ENCODE data around the gene BANP. TPM values are rescaled to one million over a fixed set of nuclear protein-coding genes. Genes with fewer than 3 reads are reported as not detected.
"Not testable (repeated sequence)": the region's sequence is repeated elsewhere in the genome, so short reads cannot be mapped to it uniquely, and the experiment has no call there.

BANP gene
- total RNA-seq, 1 donor from 2014 or later = 19.7 TPM

DNA sequence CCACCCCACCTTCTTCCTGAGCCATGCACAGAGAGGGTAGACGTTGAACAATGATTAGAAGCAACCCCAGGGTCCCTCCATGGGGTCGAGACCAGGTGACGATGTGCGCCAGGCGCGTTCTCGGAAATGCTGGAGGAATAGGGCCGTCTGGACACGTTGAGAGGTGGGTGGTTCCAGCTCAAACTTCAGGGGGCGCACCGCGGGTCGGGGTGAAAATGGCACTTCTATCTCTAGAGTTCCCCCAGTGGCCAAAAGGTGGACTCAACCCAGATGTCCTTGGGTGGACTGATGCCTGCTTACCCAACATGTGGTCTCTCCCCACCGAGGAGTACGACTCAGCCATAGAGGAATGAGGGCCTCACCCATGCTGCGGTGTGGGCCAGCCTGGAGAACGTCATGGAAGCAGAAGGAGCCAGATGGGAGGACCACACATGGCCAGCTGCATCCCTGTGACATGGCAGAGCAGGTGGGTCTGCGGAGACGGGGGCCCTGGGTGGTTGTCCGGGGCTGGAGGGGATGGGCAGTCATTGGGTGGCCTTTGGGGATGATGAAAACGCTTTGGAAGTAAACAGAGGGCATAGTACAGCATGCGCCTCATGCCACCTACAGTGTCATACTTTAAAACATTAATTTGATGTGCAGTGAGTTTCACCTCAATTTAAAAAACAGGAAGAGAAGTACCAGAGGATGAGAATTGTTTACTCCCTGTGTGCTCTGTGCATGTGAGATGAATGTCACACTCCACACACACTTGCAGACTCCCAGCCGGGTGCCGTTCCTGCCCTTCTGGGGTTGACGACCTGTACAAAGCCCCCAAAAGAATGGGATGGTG is 147.7 kb downstream of the BANP start:
- peak; percentile 96 for DNase-seq (ENCODE audit: low read depth)

DNA sequence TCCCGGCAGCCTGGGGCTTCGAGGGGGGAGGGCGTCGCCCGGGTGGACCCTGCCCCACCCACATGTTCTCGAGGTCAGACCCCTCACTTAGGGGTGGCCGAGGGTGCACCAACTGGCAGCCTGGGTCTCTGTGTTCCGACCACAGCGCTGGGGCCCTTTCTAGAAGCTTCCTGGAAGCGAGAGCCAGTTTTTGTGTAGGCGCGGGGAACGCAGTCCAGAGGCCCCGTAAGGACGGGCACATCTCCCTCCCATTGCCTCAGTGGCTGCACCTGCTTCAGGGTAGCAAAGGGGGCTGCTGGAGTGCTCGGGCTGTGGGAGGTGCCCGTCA is 148.3 kb downstream of the BANP start:
- DNase-seq (ENCODE audit: low read depth) = no peak

DNA sequence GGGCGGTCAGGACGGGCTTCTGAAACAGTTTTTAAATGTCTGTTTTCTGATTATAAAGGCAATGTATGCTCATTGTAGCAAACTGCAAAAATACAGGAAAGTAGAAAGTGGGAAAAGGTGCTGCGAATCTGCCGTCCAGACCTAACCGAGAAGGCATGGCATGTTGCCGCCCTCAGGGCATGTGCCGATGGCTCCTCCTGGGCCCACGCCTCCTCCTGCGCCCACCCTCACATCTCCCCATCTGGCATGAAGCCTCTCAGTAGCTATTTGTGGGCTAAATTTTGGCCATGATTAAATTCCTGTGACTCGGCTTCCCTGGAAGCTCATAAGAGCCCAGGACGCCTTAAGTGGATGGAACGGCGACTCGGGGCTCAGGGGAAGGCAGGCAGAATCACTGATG is 148.7 kb downstream of the BANP start:
- DNase-seq (ENCODE audit: low read depth) = not testable (repeated sequence)

DNA sequence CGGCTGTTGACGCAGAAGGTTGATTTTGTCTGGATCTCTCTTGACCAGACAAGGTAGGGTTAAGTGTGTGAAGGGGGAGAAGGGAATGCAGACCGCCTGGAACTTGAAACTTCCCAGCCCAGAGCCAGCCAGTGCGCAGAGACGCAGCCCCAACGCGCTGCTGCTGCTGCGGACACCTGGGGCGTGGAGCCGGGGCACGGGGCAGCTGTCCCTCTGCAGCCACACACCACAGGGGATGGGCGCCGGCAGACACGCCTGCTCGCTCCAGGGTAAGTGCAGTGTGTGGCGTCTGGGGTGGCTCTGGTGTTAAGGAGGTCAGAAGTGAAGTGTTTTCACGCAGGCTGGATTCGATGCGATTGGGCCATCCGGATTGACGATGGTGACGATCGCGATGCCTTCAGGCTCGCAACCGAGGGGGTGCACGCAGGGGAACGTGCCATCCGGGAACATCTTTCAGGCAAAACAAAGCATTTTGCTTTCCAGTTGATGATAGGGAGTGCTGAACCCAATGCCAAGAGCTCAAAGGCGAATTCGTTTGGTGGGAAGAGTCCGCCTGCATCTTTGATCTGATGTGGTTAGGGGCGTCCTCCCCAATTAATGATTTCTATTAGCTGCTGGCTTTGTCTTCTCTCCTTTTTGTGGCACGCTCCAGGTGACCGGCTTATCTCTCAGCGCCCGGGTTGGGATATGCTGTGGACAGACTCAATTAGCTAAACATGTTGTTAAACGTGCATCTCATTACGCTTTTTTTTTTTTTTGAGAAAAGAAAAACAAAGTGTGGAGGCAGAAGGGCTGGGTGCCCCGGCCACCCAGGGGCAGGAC is 149.8 kb downstream of the BANP start:
- DNase-seq (ENCODE audit: low read depth) = peak; percentile 87

DNA sequence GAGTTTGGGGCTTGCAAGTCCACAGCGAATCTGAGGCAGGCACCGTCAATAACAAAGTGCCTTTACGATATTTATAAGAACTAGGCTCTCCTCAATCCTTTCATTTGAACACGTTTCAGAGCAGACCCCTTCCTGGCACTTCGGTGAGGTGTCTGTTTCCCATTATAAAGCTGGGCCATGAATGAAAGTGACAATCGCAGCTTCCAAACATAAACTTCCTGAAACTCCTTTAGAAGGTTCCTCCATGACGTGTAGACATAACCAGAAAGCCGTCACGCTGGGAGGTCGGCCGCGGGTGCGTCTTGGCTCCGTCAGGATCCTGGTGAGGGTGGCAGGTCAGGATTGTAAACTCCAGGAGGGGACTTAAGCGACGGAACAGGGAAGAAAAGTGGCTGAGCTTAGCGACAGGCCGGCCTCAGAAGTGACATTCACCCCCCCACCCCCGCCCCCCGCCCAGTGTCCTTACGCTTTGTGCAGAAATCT is 150.4 kb downstream of the BANP start:
- DNase-seq (ENCODE audit: low read depth) = not testable (repeated sequence)

DNA sequence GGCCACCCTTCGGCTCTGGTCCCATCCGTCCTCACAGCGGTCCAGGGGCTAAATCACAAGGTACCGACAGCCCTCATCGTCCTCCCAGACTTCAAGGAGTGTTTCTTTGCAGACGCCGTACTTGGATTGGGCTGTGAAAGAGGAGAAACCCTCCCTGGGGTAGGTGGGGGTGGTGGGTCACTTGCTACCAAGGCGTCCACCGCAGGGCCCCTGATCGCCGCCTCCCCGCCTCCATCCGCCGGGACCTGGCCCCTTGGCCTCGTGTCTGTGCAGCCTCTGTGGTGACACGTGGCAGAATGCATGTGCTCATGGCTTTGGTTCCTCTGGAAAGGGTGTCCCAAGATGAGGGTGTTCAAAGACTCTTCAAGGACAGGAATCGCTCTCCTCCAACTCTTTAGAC is 151.4 kb downstream of the BANP start:
- no peak for DNase-seq (ENCODE audit: low read depth)

DNA sequence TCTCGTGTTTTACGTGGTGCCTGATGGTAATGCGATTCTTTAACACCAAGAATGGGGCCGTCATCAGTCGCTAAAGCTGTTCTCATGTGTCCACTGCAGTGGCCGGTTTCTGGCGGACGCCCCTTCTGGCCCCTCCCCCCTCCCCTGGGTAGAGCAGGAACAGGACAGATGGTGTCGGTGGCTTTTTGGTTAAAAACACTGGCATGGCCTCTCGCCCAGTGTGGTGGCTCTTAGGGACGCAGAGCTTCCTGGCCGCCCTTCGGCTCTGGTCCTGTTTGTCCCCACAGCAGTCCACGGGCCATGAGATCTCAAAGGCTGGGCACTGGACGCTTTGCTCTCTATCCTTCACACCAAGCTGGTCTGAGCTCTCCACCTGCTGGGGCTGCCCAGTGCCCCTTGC is 151.8 kb downstream of the BANP start:
- no peak for DNase-seq (ENCODE audit: low read depth)

DNA sequence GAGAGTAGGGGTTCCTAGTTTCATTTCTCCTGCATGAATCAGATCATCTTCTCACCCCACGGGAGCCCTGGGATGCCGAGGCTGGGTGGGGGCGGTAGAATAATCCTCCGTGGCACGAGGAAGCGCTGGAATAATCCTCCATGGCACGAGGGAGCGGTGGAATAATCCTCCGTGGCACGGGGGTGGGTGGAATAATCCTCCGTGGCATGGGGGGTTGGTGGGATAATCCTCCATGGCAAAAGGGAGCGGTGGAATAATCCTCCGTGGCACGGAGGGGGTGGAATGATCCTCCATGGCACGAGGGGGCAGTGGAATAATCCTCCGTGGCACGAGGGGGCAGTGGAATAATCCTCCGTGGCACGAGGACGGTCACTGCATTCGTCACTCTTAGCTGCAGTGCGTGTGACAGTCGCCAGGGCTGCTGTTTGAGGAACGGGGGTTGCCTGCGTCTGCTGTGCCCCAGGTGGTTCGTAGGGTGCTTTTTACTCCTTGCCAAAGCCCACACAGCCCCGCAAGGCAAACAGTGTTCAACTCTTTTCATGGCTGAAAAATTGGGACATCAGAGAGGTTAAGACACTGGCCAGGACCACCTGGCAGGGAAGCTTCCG is 152.5 kb downstream of the BANP start:
- DNase-seq (ENCODE audit: low read depth) = no peak

DNA sequence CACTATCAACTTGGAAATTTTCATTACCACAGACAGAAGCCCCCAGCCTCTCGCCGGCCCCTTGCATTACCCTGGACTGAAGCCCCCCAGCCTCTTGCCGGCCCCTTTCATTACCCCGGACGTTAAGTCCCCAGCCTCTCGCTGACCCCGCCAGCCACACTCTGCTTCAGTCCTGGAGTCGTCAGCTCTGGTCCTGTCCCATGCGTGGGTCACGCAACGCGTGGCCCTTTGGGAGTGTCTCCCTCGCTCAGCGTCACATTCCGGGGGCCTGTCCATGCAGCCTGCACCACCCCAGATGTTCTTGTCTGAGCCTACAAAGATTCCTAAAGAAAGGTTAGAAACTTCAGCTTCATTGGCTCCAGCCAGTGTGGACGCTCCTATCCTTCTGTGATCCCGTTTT is 153.1 kb downstream of the BANP start:
- not testable (repeated sequence) for DNase-seq (ENCODE audit: low read depth)

DNA sequence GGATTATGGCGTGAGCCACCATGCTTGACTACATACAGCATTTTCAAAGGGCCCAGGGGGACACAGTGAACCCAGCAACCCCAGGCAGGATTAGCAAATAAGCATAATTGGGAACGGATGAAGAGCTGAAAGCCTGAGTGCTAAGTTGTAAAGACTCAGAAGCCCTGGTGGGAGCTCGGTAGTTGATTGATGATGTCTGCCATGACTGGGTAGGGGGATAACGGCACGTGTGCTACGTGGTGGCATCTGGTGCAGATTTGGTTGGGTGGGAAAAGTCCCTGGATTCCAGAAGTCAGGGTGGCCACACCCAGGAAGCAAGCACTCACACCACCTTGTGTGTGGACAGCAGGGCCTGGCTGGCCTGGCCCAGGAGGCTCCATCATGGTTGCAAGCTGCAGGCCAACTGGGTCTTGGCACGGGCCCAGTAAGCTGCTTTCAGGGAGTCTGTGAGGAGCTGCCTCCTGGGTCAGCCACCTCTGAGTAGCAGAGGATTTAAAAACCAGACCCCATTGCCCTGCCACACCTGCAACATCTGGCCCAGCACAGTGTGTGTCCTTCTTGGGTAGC is 154.4 kb downstream of the BANP start:
- not testable (repeated sequence) for DNase-seq (ENCODE audit: low read depth)

DNA sequence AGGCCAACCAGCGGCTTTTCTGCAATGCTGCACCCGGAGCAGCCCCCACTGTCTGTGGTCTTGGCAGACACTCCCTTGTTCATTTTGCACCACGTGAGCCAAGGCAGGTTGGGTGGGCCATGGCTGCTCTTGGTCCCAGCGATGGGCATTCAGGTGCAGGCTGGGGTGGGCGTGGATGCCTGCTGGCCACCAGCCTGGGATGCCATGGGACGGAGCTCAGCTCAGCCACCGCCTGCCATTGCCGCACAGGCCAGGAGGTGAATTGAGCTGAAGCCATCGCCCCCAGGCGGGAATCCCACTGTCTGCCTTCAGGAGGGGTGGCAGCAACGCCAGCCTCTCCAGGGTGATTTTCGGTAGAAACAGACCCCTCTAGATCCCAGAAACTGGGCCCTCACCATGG is 155.3 kb downstream of the BANP start:
- not testable (repeated sequence) for DNase-seq (ENCODE audit: low read depth)

DNA sequence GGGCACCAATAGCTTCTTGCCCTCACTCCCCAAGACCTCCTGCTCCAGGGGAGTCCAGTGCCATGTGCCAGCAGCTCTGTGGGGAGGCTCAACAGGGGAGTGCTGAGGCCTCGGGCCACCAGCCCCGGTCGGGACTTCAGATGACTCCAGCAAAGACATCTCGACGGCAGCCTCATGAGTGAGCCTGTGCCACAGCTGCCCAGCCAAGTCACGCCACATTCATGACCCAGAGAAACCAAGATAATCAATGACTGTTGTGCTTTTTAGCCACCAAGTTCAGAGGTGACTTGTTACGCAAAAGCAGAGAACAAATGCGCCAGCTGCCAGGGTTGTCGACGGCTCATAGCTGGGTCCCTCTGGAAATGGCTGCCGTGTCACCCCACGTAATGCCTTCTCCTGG is 157.5 kb downstream of the BANP start:
- no peak for DNase-seq (ENCODE audit: low read depth)

DNA sequence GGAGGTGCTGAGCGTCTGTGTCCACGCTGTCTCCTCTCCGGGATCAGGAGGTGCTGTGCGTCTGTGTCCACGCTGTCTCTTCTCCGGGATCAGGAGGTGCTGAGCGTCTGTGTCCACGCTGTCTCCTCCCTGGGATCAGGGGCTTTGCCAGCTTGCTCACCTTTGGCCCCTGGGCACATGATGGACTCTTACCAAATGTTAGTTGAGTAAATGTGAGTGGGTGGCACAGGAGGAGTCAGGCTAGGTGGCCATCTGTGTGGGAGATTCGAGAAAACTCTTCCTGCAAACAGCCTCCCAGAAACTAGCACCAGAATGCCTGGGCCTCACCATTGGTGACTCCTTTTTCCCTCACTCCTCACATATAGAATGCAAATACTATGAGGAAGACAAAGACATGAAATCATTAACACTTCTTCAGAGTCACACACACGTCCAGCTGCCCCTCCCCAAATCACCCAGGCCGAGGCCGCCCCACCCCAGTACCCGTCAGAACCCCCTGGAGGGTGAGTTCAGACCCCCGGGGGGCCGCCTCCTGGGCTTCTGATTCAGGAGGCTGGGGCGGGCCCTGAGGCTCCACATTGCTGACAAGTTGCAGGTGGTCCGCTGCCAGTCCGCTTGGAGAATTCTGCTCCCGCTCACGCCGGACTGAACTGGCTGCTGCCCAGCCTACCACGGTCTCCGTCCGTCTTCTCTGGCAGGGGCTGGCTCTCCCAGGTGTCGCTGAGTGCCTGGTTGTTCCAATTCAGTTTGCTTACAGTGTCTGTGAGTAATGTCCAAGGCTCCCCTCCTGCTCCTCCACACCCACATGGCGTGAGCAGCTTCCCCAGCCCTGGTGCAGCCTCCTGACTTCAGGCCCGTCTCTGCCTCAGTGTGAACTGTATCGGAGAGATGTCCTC is 158.7 kb downstream of the BANP start:
- DNase-seq (ENCODE audit: low read depth) = peak; percentile 40

DNA sequence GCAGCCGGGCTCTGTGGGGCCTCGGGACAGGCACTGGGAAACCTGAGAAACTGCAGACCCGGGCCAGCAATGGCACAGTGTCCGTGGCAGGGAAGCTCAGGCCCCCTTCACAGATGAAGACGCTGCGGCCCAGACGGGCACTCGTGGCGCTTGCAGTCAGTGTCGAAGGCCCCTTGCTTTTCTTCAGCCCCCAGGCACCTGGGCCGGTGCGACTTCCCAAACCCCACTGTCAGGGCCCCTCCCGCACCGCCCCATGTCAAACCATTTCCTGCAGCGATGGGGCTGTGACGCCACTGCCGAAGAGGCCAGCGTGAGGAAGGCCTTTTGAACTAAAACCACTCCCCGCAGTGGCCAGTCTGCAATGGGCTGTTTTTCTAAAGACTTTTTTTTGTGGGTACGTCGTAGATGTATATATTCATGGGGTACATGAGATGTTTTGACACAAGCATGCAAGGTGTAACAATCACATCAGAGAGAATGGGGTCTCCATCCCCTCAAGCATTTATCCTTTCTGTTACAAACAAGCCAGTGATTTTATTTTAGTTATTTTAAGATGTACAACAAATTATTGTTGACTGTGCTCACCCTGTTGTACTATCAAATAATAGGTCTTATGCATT is 159.8 kb downstream of the BANP start:
- not testable (repeated sequence) for DNase-seq (ENCODE audit: low read depth)

DNA sequence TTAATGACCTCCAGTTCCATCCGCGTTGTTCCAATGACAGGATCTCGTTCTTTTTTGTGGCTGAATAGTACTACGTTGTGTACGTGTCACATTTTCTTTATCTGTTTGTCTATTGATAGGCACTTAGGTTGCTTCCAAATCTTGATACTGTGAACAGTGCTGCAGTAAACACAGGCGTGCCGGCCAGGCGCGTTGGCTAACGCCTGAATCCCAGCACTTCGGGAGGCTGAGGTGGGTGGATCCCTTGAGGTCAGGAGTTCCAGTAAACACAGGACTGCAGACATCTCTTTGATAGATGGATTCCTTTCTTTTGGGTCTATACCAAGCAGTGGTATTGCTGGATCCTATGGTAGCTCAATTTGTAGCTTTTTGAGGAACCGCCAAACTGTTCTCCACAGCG is 160.7 kb downstream of the BANP start:
- DNase-seq (ENCODE audit: low read depth) = not testable (repeated sequence)

DNA sequence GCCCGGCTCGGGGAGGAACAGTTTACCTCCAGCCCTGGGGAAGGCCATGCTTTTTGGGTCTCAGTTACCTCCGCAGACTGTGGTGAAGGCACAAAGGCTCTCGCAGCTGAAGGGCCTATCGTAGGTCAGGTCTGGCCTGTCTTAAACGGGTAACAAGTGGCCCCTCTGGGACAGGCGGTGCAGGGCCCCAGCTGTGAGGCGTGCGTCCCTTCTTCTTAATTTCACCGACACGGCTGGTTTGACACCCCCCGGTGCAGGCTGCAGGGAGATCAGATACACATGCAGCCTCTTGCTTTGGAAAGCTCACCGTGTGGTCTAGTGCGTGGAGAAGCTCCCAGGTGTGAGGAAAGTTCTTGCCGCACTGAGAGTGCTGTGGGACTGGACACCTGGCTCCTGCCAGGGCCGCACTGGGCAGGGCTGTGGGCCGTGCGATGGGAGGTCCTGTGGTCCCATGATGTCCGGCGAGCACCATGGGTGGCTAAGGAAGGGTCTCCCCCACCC is 162.4 kb downstream of the BANP start:
- no peak for DNase-seq (ENCODE audit: low read depth)

DNA sequence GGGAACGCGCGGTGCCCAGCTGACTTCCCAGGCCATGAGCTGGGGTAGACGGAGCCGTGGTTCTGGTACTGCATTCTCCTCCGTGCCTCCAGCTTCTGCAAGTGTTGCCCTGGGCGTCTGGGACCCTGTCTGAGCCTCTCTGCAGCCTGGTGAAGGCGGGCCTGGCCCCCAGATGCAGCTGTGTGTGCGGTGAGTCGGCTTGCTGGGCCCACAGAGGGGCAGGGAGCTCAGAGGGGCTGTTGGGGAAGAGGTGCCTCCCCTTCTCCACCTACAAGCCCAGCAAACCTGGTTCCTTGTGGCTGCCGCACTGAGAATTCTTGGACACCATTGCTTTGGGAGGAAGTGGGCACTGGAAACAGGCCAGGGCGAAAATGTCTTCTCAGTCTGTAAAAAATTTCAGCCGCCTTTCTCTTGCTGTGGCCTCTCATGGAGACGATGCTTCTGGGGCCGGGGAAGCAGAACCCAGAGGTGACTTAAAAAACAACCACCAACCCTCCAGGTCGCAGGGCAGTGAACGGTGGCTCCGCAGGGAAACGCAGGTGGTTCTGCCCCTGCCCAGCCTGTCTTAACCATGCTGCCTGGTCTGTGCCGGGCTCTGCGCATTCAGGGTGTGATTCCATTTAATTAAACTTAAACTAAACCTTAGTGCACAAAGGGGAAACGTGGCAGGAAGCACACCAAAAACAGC is 163.5 kb downstream of the BANP start:
- DNase-seq (ENCODE audit: low read depth) = not testable (repeated sequence)

DNA sequence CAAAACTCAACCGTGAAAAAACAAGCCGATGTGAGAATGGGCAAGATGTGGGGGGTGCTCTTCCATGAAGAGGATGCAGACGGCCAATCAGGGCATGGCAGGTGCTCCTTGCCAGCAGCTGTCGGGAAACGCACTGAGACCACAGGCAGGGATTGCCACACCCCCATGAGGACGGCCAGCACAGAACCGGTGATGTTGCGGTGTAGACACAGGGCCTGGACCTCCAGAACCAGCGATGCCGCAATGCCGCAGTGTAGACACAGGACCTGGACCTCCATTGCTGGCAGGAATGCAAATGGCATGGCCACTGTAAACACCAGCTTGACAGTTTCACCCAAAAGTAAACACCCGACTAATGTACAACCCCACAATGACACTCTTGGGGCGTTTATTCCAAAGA is 164.9 kb downstream of the BANP start:
- peak; percentile 36 for DNase-seq (ENCODE audit: low read depth)

DNA sequence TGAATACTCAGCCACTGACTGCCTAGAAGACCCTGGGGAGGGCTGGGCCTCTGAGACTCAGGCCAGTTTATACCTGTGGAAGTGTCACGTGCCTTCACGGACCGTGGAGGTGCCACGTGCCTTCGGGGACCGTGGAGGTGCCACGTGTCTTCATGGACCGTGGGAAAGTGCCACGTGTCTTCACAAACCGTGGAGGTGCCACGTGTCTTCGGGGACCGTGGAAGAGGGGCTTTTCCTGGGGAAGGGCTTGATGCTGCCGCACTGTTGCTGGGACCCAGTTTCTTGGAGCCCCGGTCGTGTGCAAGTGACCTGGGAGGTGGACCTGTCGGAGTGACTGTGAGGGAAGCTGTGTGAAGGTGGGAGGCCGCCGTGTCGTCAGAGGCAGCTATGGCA is 166.2 kb downstream of the BANP start:
- no peak for DNase-seq (ENCODE audit: low read depth)

All from myocyte (in vitro differentiated cells).